ENCODE results near the gene COBL.

DNA sequence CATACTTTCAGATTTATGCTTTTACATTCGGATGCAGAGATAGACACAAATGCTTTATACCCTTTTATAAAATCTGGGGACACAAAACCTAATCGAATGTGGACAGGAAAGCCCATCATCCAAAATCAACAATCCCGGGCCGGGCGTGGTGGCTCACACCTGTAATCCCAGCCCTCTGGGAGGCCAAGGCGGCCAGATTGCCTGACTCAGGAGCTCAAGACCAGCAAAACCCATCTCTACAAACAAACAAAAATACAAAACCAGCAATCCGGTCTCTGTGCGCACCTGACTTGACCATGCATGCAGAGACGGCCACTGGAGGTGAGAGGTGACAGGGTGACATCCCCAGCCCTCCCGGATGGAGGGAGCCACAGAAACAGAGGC is 13.5 kb downstream of the COBL start:
- no peak for TF ChIP-seq POLR2A (IDR thresholded peaks at IDR 0.05; ENCODE audit: low read depth, low read length)
- TF ChIP-seq, protein P1, sequence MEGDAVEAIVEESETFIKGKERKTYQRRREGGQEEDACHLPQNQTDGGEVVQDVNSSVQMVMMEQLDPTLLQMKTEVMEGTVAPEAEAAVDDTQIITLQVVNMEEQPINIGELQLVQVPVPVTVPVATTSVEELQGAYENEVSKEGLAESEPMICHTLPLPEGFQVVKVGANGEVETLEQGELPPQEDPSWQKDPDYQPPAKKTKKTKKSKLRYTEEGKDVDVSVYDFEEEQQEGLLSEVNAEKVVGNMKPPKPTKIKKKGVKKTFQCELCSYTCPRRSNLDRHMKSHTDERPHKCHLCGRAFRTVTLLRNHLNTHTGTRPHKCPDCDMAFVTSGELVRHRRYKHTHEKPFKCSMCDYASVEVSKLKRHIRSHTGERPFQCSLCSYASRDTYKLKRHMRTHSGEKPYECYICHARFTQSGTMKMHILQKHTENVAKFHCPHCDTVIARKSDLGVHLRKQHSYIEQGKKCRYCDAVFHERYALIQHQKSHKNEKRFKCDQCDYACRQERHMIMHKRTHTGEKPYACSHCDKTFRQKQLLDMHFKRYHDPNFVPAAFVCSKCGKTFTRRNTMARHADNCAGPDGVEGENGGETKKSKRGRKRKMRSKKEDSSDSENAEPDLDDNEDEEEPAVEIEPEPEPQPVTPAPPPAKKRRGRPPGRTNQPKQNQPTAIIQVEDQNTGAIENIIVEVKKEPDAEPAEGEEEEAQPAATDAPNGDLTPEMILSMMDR (IDR thresholded peaks at IDR 0.05; ENCODE audit: extremely low read depth in 1 of 2, insufficient read depth in 1 of 2, low read depth in 1 of 2, low read length in 2 of 2): no peak
- no peak for TF ChIP-seq POLR2AphosphoS5 (IDR thresholded peaks at IDR 0.05; ENCODE audit: insufficient read depth, low read depth, low read length)
- no peak for TF ChIP-seq EZH2 (IDR thresholded peaks at IDR 0.05; ENCODE audit: borderline replicate concordance, low read depth, low read length, severe bottlenecking)
- TF ChIP-seq, protein P2, sequence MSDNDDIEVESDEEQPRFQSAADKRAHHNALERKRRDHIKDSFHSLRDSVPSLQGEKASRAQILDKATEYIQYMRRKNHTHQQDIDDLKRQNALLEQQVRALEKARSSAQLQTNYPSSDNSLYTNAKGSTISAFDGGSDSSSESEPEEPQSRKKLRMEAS (IDR thresholded peaks at IDR 0.05; ENCODE audit: insufficient read depth, insufficient read length): no peak
- TF ChIP-seq MYC (IDR thresholded peaks at IDR 0.05; ENCODE audit: low read depth, low read length): no peak
- no peak for TF ChIP-seq JUN (IDR thresholded peaks at IDR 0.05; ENCODE audit: borderline replicate concordance, insufficient read depth, insufficient read length, low read depth)
- TF ChIP-seq FOS (IDR thresholded peaks at IDR 0.05; ENCODE audit: borderline replicate concordance, insufficient read depth, low read length): no peak
- TF ChIP-seq GATA2 (IDR thresholded peaks at IDR 0.05; ENCODE audit: insufficient read depth, insufficient read length, low read depth, low read length): no peak
